Measurements from ENCODE around the gene SH2D1B.

The SH2D1B gene

GRCh38 chr1:162347281-162347680, 64.7 kb downstream of the SH2D1B start:
- TF ChIP-seq CTCF (IDR thresholded peaks at IDR 0.05; ENCODE audit: control insufficient read depth, extremely low read depth, insufficient read depth), result no peak
- H3K4me3 ChIP-seq (ENCODE audit: low read depth, low read length), result no peak overlapping the region
- no peak for DNase-seq (ENCODE audit: low read depth)

Data from LNCaP clone FGC (cell line).